HCT116 (cell line): ENCODE data around the gene VWA3B. TPM values are rescaled to one million over a fixed set of nuclear protein-coding genes. Genes with fewer than 3 reads are reported as not detected.

Source experiments
- ATAC-seq: fragments of 200-7000 bp; cut with Tn5 transposase; 2 replicates; pipeline ENCODE4 v1.9.1; 2020; ENCODE audit warnings: mild to moderate bottlenecking, moderate library complexity
- BruUV-seq: library from RNA; stranded (reverse); fragments of 400-500 nt; replicated peaks from 2 replicates; lab custom pipeline; 2021; lab: Mats Ljungman, UMichigan
- CTCF ChIA-PET: fragments of 300-600 bp; sonication (Branson Sonifier 250); formaldehyde crosslinking; loops from one replicate; lab custom pipeline; 2021; ENCODE audit warnings: antibody characterized with exemption; lab: Charles Lee
- POLR2A ChIA-PET: fragments of 300-600, 350-600 bp; sonication (Branson Sonifier 250); formaldehyde crosslinking; loops from one replicate; lab custom pipeline; 2021; ENCODE audit warnings: antibody characterized with exemption; lab: Charles Lee
- RAD21 ChIA-PET, 2 experiments: fragments of 300-600 bp; sonication (Branson Sonifier 250); formaldehyde crosslinking; loops; one replicate each; lab custom pipeline; 2023; ENCODE audit warnings: low total read pairs in 2 of 2; ENCODE audit not compliant: uncharacterized antibody in 2 of 2, unreplicated experiment in 2 of 2, low non-redundant PET in 1 of 2; lab: Charles Lee
- DNase-seq: peaks from one replicate; pipeline ENCODE4 v3.0.0-alpha.2; 2010; ENCODE audit warnings: low read depth, low spot score
- H2AFZ ChIP-seq: fragments of 200-600 bp; shearing (Covaris generic), sonication (generic); 2 replicates; pipeline ENCODE4 v1.6.1; 2017; ENCODE audit warnings: low read depth, mixed run types, mixed read lengths, antibody characterized with exemption, low read length; ENCODE audit not compliant: poor library complexity, severe bottlenecking
- H3K27ac ChIP-seq: 2 replicates; pipeline ENCODE4 v1.5.1; 2012; ENCODE audit warnings: low read depth, low read length
- H3K27me3 ChIP-seq: fragments of 200-600 bp; sonication (generic); 2 replicates; pipeline ENCODE4 v1.6.1; 2016; ENCODE audit warnings: mixed run types, low read length, mixed read lengths; ENCODE audit not compliant: insufficient read depth
- H3K36me3 ChIP-seq, 2 experiments: fragments of 200-500 bp in 1 of 2; fragments of 200-600 bp in 1 of 2; sonication (Bioruptor generic) in 1 of 2; sonication (generic) in 1 of 2; 2 replicates each; pipeline versions ENCODE4 v1.5.1 to v1.6.1; 2014 to 2016; ENCODE audit warnings: low read length in 2 of 2, inconsistent platforms in 1 of 2, mixed read lengths in 1 of 2, mixed run types in 1 of 2; ENCODE audit not compliant: insufficient read depth in 2 of 2, control insufficient read depth in 1 of 2
- H3K4me1 ChIP-seq, 2 experiments: fragments of 200-600 bp in 1 of 2; sonication (generic) in 1 of 2; 2 replicates each; pipeline versions ENCODE4 v1.5.1 to v1.6.1; 2012 to 2017; ENCODE audit warnings: low read length in 2 of 2, inconsistent platforms in 1 of 2, mild to moderate bottlenecking in 1 of 2, mixed read lengths in 1 of 2, mixed run types in 1 of 2, moderate library complexity in 1 of 2; ENCODE audit not compliant: insufficient read depth in 2 of 2, control insufficient read depth in 1 of 2
- H3K4me2 ChIP-seq: fragments of 200-600 bp; sonication (generic); 2 replicates; pipeline ENCODE4 v1.6.1; 2017; ENCODE audit warnings: mixed run types, low read length, mixed read lengths
- H3K4me3 ChIP-seq, 2 experiments: fragments of 200-600 bp in 1 of 2; sonication (generic) in 1 of 2; replicated peaks in 1 of 2; 2 replicates each; pipeline ENCODE4 v1.5.1; 2011 to 2016; ENCODE audit warnings: low read length in 2 of 2, control low read depth in 1 of 2, low read depth in 1 of 2, mild to moderate bottlenecking in 1 of 2, mixed read lengths in 1 of 2, mixed run types in 1 of 2
- H3K79me2 ChIP-seq: fragments of 200-600 bp; sonication (generic); 2 replicates; pipeline ENCODE4 v1.6.1; 2017; ENCODE audit warnings: mild to moderate bottlenecking, mixed run types, low read length, moderate library complexity, mixed read lengths; ENCODE audit not compliant: insufficient read depth
- H3K9ac ChIP-seq: fragments of 200-600 bp; sonication (generic); 2 replicates; pipeline ENCODE4 v1.6.1; 2016; ENCODE audit warnings: low read length, mixed read lengths
- H3K9me2 ChIP-seq: fragments of 200-600 bp; sonication (generic), shearing (Covaris generic); 2 replicates; pipeline ENCODE4 v1.6.1; 2017; ENCODE audit warnings: mixed run types, mild to moderate bottlenecking, moderate library complexity; ENCODE audit not compliant: insufficient read depth
- H3K9me3 ChIP-seq, 2 experiments: fragments of 200-500 bp in 1 of 2; fragments of 200-600 bp in 1 of 2; sonication (Bioruptor generic) in 1 of 2; sonication (generic) in 1 of 2; 2 replicates each; pipeline ENCODE4 v1.6.1; 2014 to 2017; ENCODE audit warnings: low read length in 2 of 2, mixed read lengths in 2 of 2, inconsistent platforms in 1 of 2, low read depth in 1 of 2, mild to moderate bottlenecking in 1 of 2, mixed run types in 1 of 2, moderate library complexity in 1 of 2; ENCODE audit not compliant: control insufficient read depth in 1 of 2, insufficient read depth in 1 of 2
- H4K20me1 ChIP-seq: fragments of 200-600 bp; sonication (generic), shearing (Covaris generic); 2 replicates; pipeline ENCODE4 v1.6.1; 2017; ENCODE audit warnings: mixed run types, mild to moderate bottlenecking, moderate library complexity; ENCODE audit not compliant: insufficient read depth
- ATF3 ChIP-seq: IDR thresholded peaks from 2 replicates; pipeline ENCODE4 v1.6.1; 2012
- CBX3 ChIP-seq: IDR thresholded peaks from 2 replicates; pipeline ENCODE4 v1.6.1; 2012; ENCODE audit warnings: low read depth
- CEBPB ChIP-seq: IDR thresholded peaks from 2 replicates; pipeline ENCODE4 v1.6.1; 2012; ENCODE audit warnings: low read depth
- EGR1 ChIP-seq: IDR thresholded peaks from 2 replicates; pipeline ENCODE4 v1.6.1; 2012; ENCODE audit warnings: low read depth
- EZH2 ChIP-seq: fragments of 200-600 bp; sonication (generic); IDR thresholded peaks from 2 replicates; pipeline ENCODE4 v1.6.1; 2017; ENCODE audit warnings: antibody characterized with exemption, mixed run types
- EZH2phosphoT487 ChIP-seq: fragments of 200-600 bp; IDR thresholded peaks from 2 replicates; pipeline ENCODE4 v1.6.1; 2018; ENCODE audit warnings: antibody characterized with exemption, borderline replicate concordance
- FOSL1 ChIP-seq: IDR thresholded peaks from 2 replicates; pipeline ENCODE4 v1.6.1; 2012; ENCODE audit warnings: low read depth
- JUND ChIP-seq: IDR thresholded peaks from 2 replicates; pipeline ENCODE4 v1.6.1; 2012
- MAX ChIP-seq: IDR thresholded peaks from 2 replicates; pipeline ENCODE4 v1.6.1; 2012
- POLR2A ChIP-seq: IDR thresholded peaks from 2 replicates; pipeline ENCODE4 v1.7.0; 2011; ENCODE audit warnings: borderline replicate concordance; ENCODE audit not compliant: insufficient read depth, insufficient read length; ENCODE audit errors: extremely low read depth
- POLR2AphosphoS5 ChIP-seq: IDR thresholded peaks from 2 replicates; pipeline ENCODE4 v1.6.1; 2011; ENCODE audit warnings: mild to moderate bottlenecking, low read depth, low read length, moderate library complexity
- RAD21 ChIP-seq: IDR thresholded peaks from 2 replicates; pipeline ENCODE4 v1.6.1; 2012; ENCODE audit warnings: low read depth, mild to moderate bottlenecking
- REST ChIP-seq: IDR thresholded peaks from 2 replicates; pipeline ENCODE4 v1.6.1; 2012; ENCODE audit warnings: low read depth
- SIN3A ChIP-seq: IDR thresholded peaks from 2 replicates; pipeline ENCODE4 v1.6.1; 2012; ENCODE audit warnings: low read depth
- SP1 ChIP-seq: IDR thresholded peaks from 2 replicates; pipeline ENCODE4 v1.6.1; 2012; ENCODE audit warnings: low read depth
- SRF ChIP-seq: IDR thresholded peaks from 2 replicates; pipeline ENCODE4 v1.6.1; 2012; ENCODE audit warnings: low read depth
- TCF7L2 ChIP-seq: IDR thresholded peaks from 2 replicates; pipeline ENCODE4 v1.7.0; 2011; ENCODE audit warnings: borderline replicate concordance, inconsistent platforms; ENCODE audit not compliant: insufficient read depth, insufficient read length; ENCODE audit errors: extremely low read depth
- YY1 ChIP-seq: IDR thresholded peaks from 2 replicates; pipeline ENCODE4 v1.6.1; 2011; ENCODE audit warnings: low read length, low read depth, moderate library complexity, mild to moderate bottlenecking; ENCODE audit not compliant: insufficient replicate concordance; ENCODE audit errors: extremely low read depth
- ZBTB33 ChIP-seq: IDR thresholded peaks from 2 replicates; pipeline ENCODE4 v1.6.1; 2011; ENCODE audit warnings: mild to moderate bottlenecking, low read length, moderate library complexity; ENCODE audit not compliant: insufficient replicate concordance; ENCODE audit errors: extremely low read depth
- ZFX ChIP-seq: fragments of 450-650 bp; IDR thresholded peaks from 2 replicates; pipeline ENCODE4 v1.6.1; 2017
- intact Hi-C: fragments of 100-400 bp; cut with micrococcal nuclease; formaldehyde crosslinking; loops from 2 replicates; pipeline ENCODE4 v1.10.0; 2022
- total RNA-seq: library from RNA; stranded (reverse); gene quantifications from one replicate; pipeline ENCODE4 v1.2.1, GENCODE V29; 2021; ENCODE audit not compliant: unreplicated experiment

Gene VWA3B
- total RNA-seq, 1 experiment from 2014 or later: 0.47 TPM

GRCh38 chr2:98277162-98277859, 190.3 kb downstream of the VWA3B start:
- Histone ChIP-seq H3K9ac (no peak overlapping the region), H3K36me3 (no peaks in the 10 kb centered on the region), H3K79me2 (no peaks in the 10 kb centered on the region), H3K27me3 (peaks cover 4% of the 10 kb centered on the region; the same call in 1 of the 2 replicates), H3K4me1 (no peaks in the 10 kb centered on the region), H4K20me1 (no peaks in the 10 kb centered on the region), H2AFZ (no peak overlapping the region), H3K27ac (no peak overlapping the region), H3K4me2 (no peak overlapping the region), H3K9me3 (no peaks in the 10 kb centered on the region), H3K9me2 (no peaks in the 10 kb centered on the region), H3K4me3 (no peak overlapping the region)
- no peak for DNase-seq
- intact Hi-C loops: no loop called here
- ChIA-PET CTCF (no interaction called here), RAD21 (no interaction called here), POLR2A (no interaction called here)
- ATAC-seq: no peak
- TF ChIP-seq ATF3 (no peak), JUND (no peak), ZBTB33 (no peak), SP1 (no peak), YY1 (no peak), POLR2AphosphoS5 (no peak), ZFX (no peak), CBX3 (no peak), POLR2A (no peak), EZH2phosphoT487 (no peak), SIN3A (no peak), REST (no peak), EGR1 (no peak), TCF7L2 (no peak), FOSL1 (no peak), RAD21 (no peak), MAX (no peak), CEBPB (no peak), SRF (no peak), EZH2 (no peak)
- no TSS peak for BruUV-seq
